Activated CD4-positive, alpha-beta T cell treated with anti-CD3 and anti-CD28 coated beads for 24 hours (primary cell): Measurements from ENCODE around the gene E2F6.

Experiments
- DNase-seq, 2 donors: peaks; one replicate each; pipeline ENCODE4 v3.0.0-alpha.2; 2020; ENCODE audit warnings: low read depth in 2 of 2

E2F6 gene

GRCh38 chr2:11492720-11493119 lies 26.8 kb upstream of the E2F6 start:
- DNase-seq: no peak

DNA sequence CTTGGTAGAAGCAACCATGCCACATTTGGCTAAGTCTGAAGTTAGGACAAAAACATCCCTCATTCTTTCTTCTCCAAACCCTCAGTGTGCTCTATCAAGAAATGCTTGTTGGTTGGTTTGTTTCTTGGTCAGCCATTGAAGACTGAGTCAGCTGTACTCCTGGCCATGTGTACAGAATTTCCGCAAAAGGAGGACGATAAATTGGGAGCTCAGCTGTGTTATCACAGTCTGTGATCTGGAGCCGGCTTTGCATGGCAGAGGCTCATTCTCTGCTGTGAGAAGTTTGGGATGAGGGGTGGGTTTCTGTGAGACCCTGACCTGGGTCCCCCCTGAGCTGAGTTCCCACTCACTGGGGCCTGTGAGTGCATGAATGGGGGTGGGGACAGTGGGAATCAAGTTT lies 26.3 kb upstream of the E2F6 start:
- no peak for DNase-seq

DNA sequence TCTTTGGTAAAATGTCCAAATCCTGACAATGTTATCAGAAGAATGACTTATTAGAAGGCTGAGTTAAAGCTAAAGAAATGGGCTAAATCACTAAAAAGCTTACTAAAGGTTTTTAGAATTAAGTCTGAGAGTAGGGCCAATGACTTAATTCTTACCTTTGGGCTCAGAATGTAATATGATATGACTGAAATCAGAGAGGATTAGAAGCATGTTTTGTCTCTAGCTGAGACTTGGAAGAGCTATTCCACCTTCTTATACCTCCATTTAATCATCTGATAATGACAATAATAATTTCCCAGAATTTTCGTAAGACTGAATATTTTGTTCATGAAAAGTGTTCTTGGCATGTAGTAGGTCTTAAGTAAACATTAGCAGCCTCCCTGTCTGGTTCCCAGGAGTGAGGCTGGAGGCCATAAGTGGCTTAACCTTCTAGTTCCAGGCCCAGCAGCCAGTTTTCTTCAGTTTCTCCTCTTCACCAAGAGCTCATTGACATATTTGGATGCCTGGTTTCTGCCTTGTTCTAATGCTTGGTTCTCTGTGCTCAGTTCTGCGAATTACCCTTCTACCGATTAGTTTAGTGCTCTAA lies 25.5 kb upstream of the E2F6 start:
- DNase-seq: no peak

DNA sequence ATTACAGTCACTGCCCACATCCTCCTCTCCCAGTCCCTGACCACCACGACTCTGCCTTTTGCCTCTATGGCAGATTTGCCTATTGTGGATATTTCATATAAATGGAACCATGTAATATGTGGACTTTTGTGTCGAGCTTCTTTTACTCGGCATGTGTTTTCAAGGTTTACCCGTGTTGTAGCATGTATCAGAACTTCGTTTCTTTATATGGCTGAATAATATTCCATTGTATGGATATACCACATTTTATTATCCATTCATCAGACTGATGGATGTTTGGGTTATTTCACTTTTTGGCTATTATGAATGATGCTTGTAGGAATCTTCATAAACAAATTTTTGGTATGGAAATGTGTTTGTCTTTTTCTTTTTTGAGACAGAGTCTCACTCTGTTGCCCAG lies 24.2 kb upstream of the E2F6 start:
- no peak for DNase-seq

DNA sequence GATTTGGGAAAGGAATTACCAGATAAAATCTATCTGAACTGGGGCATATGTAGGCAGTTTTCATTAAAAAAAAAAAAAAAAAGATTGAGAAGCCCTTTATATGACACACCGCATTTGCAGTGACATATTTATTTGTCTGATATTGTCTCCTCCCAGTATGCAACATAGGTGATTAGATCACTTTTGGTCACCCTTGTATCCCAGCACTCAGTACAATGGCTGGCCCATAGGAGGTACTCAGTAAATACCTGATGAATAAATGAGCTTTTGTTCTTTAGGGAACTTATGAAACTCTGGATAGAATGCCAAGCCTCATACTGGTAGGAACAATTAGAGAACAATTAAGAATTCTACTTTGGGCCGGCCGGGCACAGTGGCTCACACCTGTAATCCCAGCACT lies 22.8 kb upstream of the E2F6 start:
- no peak for DNase-seq

GRCh38 chr2:11483806-11484617 lies 18.1 kb upstream of the E2F6 start:
- no peak for DNase-seq

GRCh38 chr2:11482473-11483035 lies 16.6 kb upstream of the E2F6 start:
- DNase-seq: no peak

- DNase-seq: no peak
These were observed 16.0 kb upstream of the E2F6 start for GRCh38 chr2:11481789-11482472.

GRCh38 chr2:11481426-11481788 lies 15.4 kb upstream of the E2F6 start:
- DNase-seq: no peak

DNA sequence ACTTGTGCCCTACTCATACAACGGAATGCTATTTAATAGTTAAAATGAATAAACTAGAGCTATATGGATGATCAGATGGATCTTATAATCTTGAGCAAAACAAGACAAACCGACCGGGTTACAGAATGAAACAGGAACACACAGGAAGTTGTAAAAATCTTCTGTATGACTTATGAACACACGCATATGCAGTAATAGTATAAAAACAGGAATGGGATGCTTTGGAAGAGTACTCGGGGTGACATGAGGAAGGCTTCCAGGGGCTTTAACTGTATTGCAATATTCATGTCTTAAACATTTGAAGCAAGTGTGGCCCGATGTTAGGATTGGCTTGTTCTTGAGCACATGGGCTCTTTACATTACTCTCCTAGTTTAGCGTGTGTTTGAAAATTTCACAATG lies 14.9 kb upstream of the E2F6 start:
- DNase-seq: no peak

- DNase-seq: no peak
These were observed 14.4 kb upstream of the E2F6 start for GRCh38 chr2:11480406-11480805.

GRCh38 chr2:11478899-11479605 lies 13.1 kb upstream of the E2F6 start:
- no peak for DNase-seq

DNA sequence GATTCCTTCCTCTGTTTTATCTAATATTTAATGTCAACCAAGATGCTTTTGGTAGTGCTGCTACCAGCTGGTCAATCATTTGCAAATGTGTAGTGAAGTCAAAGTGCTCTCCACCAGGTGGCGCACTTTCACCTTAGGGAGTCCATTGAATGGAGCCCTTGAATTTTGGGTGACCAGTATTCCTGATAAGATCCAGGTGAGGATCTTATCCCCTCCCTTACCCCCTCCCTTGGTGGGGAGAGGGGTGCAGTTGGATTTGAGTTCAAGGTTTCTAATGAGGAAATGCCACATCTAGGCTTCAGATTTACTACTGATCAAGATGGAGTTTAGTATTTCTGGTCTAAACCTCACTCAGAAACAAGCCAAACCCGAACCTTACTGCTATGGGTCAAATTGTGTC lies 12.0 kb upstream of the E2F6 start:
- DNase-seq: peak; percentile 82 to 88

GRCh38 chr2:11473659-11474433 lies 7.9 kb upstream of the E2F6 start:
- no peak for DNase-seq

DNA sequence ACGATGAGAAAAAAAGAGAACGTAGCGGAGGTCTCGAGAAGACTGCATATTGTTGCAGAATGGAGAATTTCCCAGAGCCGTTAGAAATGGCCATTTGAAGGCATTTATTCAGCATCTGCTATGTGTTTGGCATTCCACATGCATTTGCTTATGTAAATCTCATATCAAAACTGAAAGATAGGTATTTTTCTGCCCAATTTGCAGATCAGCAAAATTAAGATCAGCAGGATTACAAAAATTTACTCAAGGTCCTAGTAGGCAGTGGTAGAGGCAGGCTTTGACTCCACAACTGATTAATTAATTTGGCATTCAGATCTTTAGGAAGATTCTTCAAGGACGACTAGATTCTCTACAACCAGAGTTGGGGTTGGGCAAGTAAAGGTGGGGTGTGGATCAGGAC lies 1.8 kb upstream of the E2F6 start:
- no peak for DNase-seq

GRCh38 chr2:11467129-11467649 lies 1.2 kb upstream of the E2F6 start:
- no peak for DNase-seq

GRCh38 chr2:11466307-11467128 lies 557 bp upstream of the E2F6 start:
- no peak for DNase-seq

DNA sequence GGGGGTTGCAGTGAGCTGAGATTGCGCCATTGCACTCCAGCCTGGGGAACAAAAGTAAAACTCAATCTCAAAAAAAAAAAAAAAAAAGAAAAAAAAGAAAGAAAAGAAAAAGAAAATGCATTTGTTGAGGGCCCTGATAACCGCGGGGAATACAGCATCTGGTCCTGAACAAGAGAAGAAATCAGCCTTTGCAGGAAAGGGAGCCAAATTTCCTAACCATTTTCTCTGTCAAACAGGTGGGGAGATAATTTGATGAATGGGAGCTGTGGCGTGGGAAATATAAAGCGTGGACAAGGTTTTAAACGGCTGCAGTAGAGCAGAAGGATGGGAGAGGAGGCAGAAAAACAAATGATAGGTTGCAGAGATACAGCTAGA lies 864 bp downstream of the E2F6 start:
- DNase-seq: no peak

GRCh38 chr2:11459816-11460215 lies 6.1 kb downstream of the E2F6 start:
- no peak for DNase-seq

- DNase-seq: no peak
These were observed 7.2 kb downstream of the E2F6 start for GRCh38 chr2:11458753-11459152.
